HEK293T (cell line): ENCODE measurements around the gene SP110.

ENCODE experiments used
- BHLHE40 ChIP-seq: fragments of 450-650 bp; IDR thresholded peaks from 2 replicates; pipeline ENCODE4 v1.6.1; 2016; ENCODE audit warnings: mild to moderate bottlenecking, moderate library complexity, borderline replicate concordance
- CTBP1 ChIP-seq: fragments of 450-650 bp; IDR thresholded peaks from 2 replicates; pipeline ENCODE4 v1.6.1; 2016; ENCODE audit warnings: borderline replicate concordance
- FOXM1 ChIP-seq: fragments of 450-650 bp; IDR thresholded peaks from 2 replicates; pipeline ENCODE4 v1.6.1; 2017; ENCODE audit warnings: mild to moderate bottlenecking, borderline replicate concordance
- HDGF ChIP-seq: fragments of 450-650 bp; IDR thresholded peaks from 2 replicates; pipeline ENCODE4 v1.6.1; 2017; ENCODE audit warnings: antibody characterized with exemption, borderline replicate concordance
- SUZ12 ChIP-seq: fragments of 450-650 bp; IDR thresholded peaks from 2 replicates; pipeline ENCODE4 v1.6.1; 2016; ENCODE audit warnings: mild to moderate bottlenecking
- TARDBP ChIP-seq: fragments of 450-650 bp; IDR thresholded peaks from 2 replicates; pipeline ENCODE4 v1.6.1; 2016

DNA sequence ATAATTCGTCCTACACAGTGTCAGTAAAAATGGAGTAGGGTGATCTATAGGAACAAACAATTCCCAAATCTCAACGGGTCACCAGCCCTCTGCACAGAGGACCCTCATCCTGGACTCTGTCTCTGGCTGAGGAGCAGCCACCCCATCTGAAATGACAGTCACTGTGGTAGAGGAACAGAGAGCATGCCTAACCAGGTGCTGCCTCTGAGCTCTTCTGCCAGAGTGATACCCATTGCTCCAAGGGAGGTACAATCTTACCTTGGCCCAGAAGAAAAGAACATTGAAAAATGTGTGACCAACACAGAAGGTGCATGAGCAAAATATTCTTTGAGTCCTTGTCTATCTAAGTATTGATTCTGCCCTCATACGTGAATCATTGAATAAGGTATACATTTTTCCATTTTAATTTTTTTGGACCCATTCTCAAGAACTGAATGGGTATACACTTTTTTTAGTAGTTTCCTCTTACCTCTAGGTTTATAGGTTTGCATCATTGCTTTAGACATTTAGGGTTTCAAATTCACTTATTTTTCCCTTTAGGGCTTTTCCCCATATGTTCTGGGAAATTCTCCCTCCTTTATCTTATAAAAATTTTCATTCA, 14.4 kb upstream of the SP110 start:
- TF ChIP-seq BHLHE40: no peak
- TF ChIP-seq CTBP1: no peak
- TF ChIP-seq SUZ12: no peak
- TF ChIP-seq FOXM1: no peak
- no peak for TF ChIP-seq HDGF
- TF ChIP-seq TARDBP: no peak
